Trophoblast cell (in vitro differentiated cells and primary cell): ENCODE measurements around the gene ZNF625.

Experiments
- DNase-seq, 2 donors: peaks; one replicate each; pipeline ENCODE4 v3.0.0-alpha.2; 2016
- H2AFZ ChIP-seq: 2 replicates; pipeline ENCODE4 v1.6.1; 2013; ENCODE audit warnings: low read length, moderate library complexity, mild to moderate bottlenecking; ENCODE audit not compliant: insufficient read depth, poor library complexity
- H2AK5ac ChIP-seq: 2 replicates; pipeline ENCODE4 v1.6.1; 2013; ENCODE audit warnings: mild to moderate bottlenecking, low read length
- H2BK120ac ChIP-seq: 2 replicates; pipeline ENCODE4 v1.6.1; 2013; ENCODE audit warnings: low read length, mild to moderate bottlenecking, moderate library complexity; ENCODE audit not compliant: insufficient read depth, poor library complexity
- H2BK12ac ChIP-seq: 2 replicates; pipeline ENCODE4 v1.6.1; 2013; ENCODE audit warnings: mild to moderate bottlenecking, low read length, moderate library complexity
- H2BK5ac ChIP-seq: 2 replicates; pipeline ENCODE4 v1.6.1; 2013; ENCODE audit warnings: low read length, low read depth, moderate library complexity, mild to moderate bottlenecking; ENCODE audit not compliant: poor library complexity
- H3K14ac ChIP-seq: 2 replicates; pipeline ENCODE4 v1.6.1; 2013; ENCODE audit warnings: mild to moderate bottlenecking, low read length
- H3K18ac ChIP-seq: 2 replicates; pipeline ENCODE4 v1.6.1; 2013; ENCODE audit warnings: mild to moderate bottlenecking, low read length
- H3K23ac ChIP-seq: 2 replicates; pipeline ENCODE4 v1.6.1; 2013; ENCODE audit warnings: low read length
- H3K27ac ChIP-seq: 2 replicates; pipeline ENCODE4 v1.5.1; 2013; ENCODE audit warnings: low read depth, mild to moderate bottlenecking, inconsistent platforms, low read length, moderate library complexity
- H3K27me3 ChIP-seq: 2 replicates; pipeline ENCODE4 v1.6.1; 2013; ENCODE audit warnings: inconsistent platforms, mild to moderate bottlenecking, low read length, moderate library complexity; ENCODE audit not compliant: insufficient read depth
- H3K36me3 ChIP-seq, 2 experiments: 1 replicate in 1 of 2; 2 replicates in 1 of 2; pipeline ENCODE4 v1.6.1; 2013; ENCODE audit warnings: low read length in 2 of 2, mild to moderate bottlenecking in 2 of 2, moderate library complexity in 1 of 2; ENCODE audit not compliant: insufficient read depth in 2 of 2, control insufficient read depth in 1 of 2
- H3K4ac ChIP-seq: 2 replicates; pipeline ENCODE4 v1.6.1; 2013; ENCODE audit warnings: low read depth, mild to moderate bottlenecking, low read length, moderate library complexity
- H3K4me1 ChIP-seq, 2 experiments: 1 replicate in 1 of 2; 2 replicates in 1 of 2; pipeline ENCODE4 v1.6.1; 2013; ENCODE audit warnings: low read length in 2 of 2, mild to moderate bottlenecking in 2 of 2, moderate library complexity in 1 of 2; ENCODE audit not compliant: insufficient read depth in 2 of 2, control insufficient read depth in 1 of 2
- H3K4me2 ChIP-seq: 2 replicates; pipeline ENCODE4 v1.6.1; 2013; ENCODE audit warnings: inconsistent platforms, mild to moderate bottlenecking, low read length, moderate library complexity
- H3K4me3 ChIP-seq: 2 replicates; pipeline ENCODE4 v1.5.1; 2013; ENCODE audit warnings: mild to moderate bottlenecking, low read depth, low read length, inconsistent platforms
- H3K79me1 ChIP-seq: one replicate; pipeline ENCODE4 v1.6.1; 2013; ENCODE audit warnings: low read length
- H3K79me2 ChIP-seq: 2 replicates; pipeline ENCODE4 v1.6.1; 2013; ENCODE audit warnings: low read length, mild to moderate bottlenecking; ENCODE audit not compliant: control insufficient read depth, insufficient read depth, poor library complexity
- H3K9ac ChIP-seq: 2 replicates; pipeline ENCODE4 v1.6.1; 2013; ENCODE audit warnings: mild to moderate bottlenecking, low read length
- H3K9me3 ChIP-seq: 2 replicates; pipeline ENCODE4 v1.6.1; 2013; ENCODE audit warnings: low read depth, mild to moderate bottlenecking, control low read depth, inconsistent platforms, low read length; ENCODE audit not compliant: insufficient read depth
- H4K12ac ChIP-seq: 2 replicates; pipeline ENCODE4 v1.6.1; 2013; ENCODE audit warnings: low read depth, mild to moderate bottlenecking, low read length, moderate library complexity
- H4K8ac ChIP-seq: 2 replicates; pipeline ENCODE4 v1.6.1; 2013; ENCODE audit warnings: low read depth, mild to moderate bottlenecking, low read length, moderate library complexity
- H4K91ac ChIP-seq: one replicate; pipeline ENCODE4 v1.6.1; 2013; ENCODE audit warnings: low read depth, mild to moderate bottlenecking, low read length, moderate library complexity
- WGBS: extraction: QIAGEN DNeasy Blood & Tissue Kit; methylation state at CpG from one replicate; pipeline ENCODE4 v1.1.7; 2013; ENCODE audit warnings: missing lambda C conversion rate; ENCODE audit not compliant: insufficient read length, insufficient coverage; ENCODE audit errors: extremely low coverage; 5-methylcytosine and 5-hydroxymethylcytosine counted together

Gene ZNF625

DNA sequence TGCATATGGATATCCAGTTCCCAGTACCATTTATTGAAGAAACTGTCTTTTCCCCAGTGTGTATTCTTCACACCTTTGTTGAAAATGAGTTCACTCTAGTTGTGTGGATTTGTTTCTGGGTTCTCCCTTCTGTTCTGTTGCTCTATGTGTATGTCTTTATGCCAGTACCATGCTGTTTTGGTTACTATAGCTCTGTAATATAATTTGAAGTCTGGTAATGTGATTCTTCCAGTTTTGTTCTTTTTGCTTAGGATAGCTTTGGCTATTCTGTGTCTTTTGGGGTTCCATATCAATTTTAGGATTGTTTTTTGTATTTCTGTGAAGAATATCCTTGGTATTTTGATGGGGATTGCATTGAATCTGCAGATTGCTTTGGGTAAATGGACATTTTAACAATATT is 41.6 kb upstream of the ZNF625 start:
- no peak overlapping the region for H4K91ac ChIP-seq
- H3K18ac ChIP-seq, result no peak overlapping the region
- no peak overlapping the region for H3K14ac ChIP-seq
- no peak overlapping the region for H3K9ac ChIP-seq
- no peaks in the 10 kb centered on the region for H3K27me3 ChIP-seq
- no peak overlapping the region for H2BK120ac ChIP-seq
- H3K36me3 ChIP-seq, result peaks cover 0 to 3% of the 10 kb centered on the region in 2 experiments
- no peak overlapping the region for H3K4me3 ChIP-seq
- H2BK5ac ChIP-seq, result no peak overlapping the region
- no peak overlapping the region for H2AK5ac ChIP-seq
- H3K27ac ChIP-seq, result no peak overlapping the region
- H2BK12ac ChIP-seq, result no peak overlapping the region
- peaks cover 13% of the 10 kb centered on the region for H3K9me3 ChIP-seq
- H3K4me1 ChIP-seq, result no peaks in the 10 kb centered on the region
- no peak overlapping the region for H3K4ac ChIP-seq
- no peak for DNase-seq
- no peak overlapping the region for H4K12ac ChIP-seq
- no peaks in the 10 kb centered on the region for H3K79me1 ChIP-seq
- no peak overlapping the region for H2AFZ ChIP-seq
- no peak overlapping the region for H3K4me2 ChIP-seq
- H4K8ac ChIP-seq, result no peak overlapping the region
- no peaks in the 10 kb centered on the region for H3K79me2 ChIP-seq
- H3K23ac ChIP-seq, result no peak overlapping the region

- H2AFZ ChIP-seq, result peak overlapping the region; percentile 50
- H3K23ac ChIP-seq, result no peak overlapping the region
- peak overlapping the region; percentile 79 for H3K4me2 ChIP-seq
- no peaks in the 10 kb centered on the region for H3K4me1 ChIP-seq
- H3K4ac ChIP-seq, result no peak overlapping the region
- peak overlapping the region; percentile 74 for H3K4me3 ChIP-seq
- no peaks in the 10 kb centered on the region for H3K79me2 ChIP-seq
- no peak overlapping the region for H3K18ac ChIP-seq
- no peak overlapping the region for H3K27ac ChIP-seq
- H2BK120ac ChIP-seq, result peak overlapping the region; percentile 9
- no CpG with 5 or more reads among the region's 62 CpGs for WGBS
- no peak overlapping the region for H2BK12ac ChIP-seq
- H2AK5ac ChIP-seq, result no peak overlapping the region
- peaks cover 18% of the 10 kb centered on the region for H3K9me3 ChIP-seq
- peak overlapping the region; percentile 47 for H3K9ac ChIP-seq
- H2BK5ac ChIP-seq, result no peak overlapping the region
- no peaks in the 10 kb centered on the region for H3K79me1 ChIP-seq
- no peak overlapping the region for H3K14ac ChIP-seq
- no peak overlapping the region for H4K8ac ChIP-seq
- H3K27me3 ChIP-seq, result no peaks in the 10 kb centered on the region
- no peak overlapping the region for H4K91ac ChIP-seq
- peaks cover 8 to 12% of the 10 kb centered on the region in 2 experiments for H3K36me3 ChIP-seq
- DNase-seq, result peak; percentile 81 to 94
- peak overlapping the region; percentile 16 for H4K12ac ChIP-seq
Measured at GRCh38 chr19:12194827-12195731, 38.5 kb upstream of the ZNF625 start.

DNA sequence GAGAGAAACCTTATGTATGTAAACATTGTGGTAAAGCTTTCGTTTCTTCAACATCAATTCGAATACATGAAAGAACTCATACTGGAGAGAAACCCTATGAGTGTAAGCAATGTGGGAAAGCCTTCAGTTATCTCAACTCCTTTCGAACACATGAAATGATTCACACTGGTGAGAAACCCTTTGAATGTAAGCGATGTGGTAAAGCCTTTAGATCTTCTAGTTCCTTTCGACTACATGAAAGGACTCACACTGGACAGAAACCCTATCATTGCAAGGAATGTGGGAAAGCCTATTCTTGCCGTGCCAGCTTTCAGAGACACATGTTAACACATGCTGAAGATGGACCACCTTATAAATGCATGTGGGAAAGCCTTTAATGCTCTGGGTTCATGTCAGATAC is 31.1 kb upstream of the ZNF625 start:
- no peak overlapping the region for H2AFZ ChIP-seq
- H4K8ac ChIP-seq, result no peak overlapping the region
- no peak overlapping the region for H3K4me3 ChIP-seq
- no peaks in the 10 kb centered on the region for H3K27me3 ChIP-seq
- no peak overlapping the region for H3K9ac ChIP-seq
- no peak overlapping the region for H3K14ac ChIP-seq
- H3K79me2 ChIP-seq, result no peaks in the 10 kb centered on the region
- no peak overlapping the region for H2AK5ac ChIP-seq
- no peak overlapping the region for H2BK120ac ChIP-seq
- H3K4me2 ChIP-seq, result no peak overlapping the region
- H3K4ac ChIP-seq, result no peak overlapping the region
- WGBS, result no CpG with 5 or more reads among the region's 6 CpGs
- no peak overlapping the region for H4K12ac ChIP-seq
- no peak overlapping the region for H4K91ac ChIP-seq
- H3K27ac ChIP-seq, result no peak overlapping the region
- H2BK5ac ChIP-seq, result no peak overlapping the region
- peaks cover 17 to 45% of the 10 kb centered on the region in 2 experiments for H3K36me3 ChIP-seq
- peaks cover 17% of the 10 kb centered on the region for H3K9me3 ChIP-seq
- no peak overlapping the region for H3K18ac ChIP-seq
- DNase-seq, result no peak
- no peaks in the 10 kb centered on the region for H3K79me1 ChIP-seq
- no peaks in the 10 kb centered on the region for H3K4me1 ChIP-seq
- no peak overlapping the region for H3K23ac ChIP-seq
- no peak overlapping the region for H2BK12ac ChIP-seq

DNA sequence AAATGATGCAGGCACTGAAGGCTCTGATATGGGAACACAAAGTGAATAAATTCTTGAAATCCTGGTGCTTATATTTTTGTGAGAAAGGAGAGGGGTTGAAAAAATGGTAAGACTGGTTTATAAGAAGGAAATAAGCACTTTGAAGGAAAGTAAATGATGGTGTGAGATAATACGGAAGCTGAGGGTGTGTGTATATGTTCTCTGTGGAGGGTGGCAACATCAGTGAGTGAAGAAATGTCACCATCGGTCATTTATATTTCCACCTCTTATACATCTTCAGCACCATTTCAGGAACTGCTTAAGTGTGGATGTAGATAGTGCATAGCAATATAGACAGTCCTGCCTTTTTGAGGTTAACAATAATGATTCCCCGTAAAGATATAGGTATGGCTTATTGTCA is 23.8 kb upstream of the ZNF625 start:
- H3K79me2 ChIP-seq, result no peaks in the 10 kb centered on the region
- H4K91ac ChIP-seq, result no peak overlapping the region
- H3K79me1 ChIP-seq, result no peaks in the 10 kb centered on the region
- H3K4ac ChIP-seq, result no peak overlapping the region
- no peak overlapping the region for H3K27ac ChIP-seq
- peaks cover 17% of the 10 kb centered on the region for H3K9me3 ChIP-seq
- H3K18ac ChIP-seq, result no peak overlapping the region
- H2AK5ac ChIP-seq, result no peak overlapping the region
- no peak overlapping the region for H3K9ac ChIP-seq
- H3K4me2 ChIP-seq, result no peak overlapping the region
- no peak overlapping the region for H3K14ac ChIP-seq
- no peak for DNase-seq
- no peaks in the 10 kb centered on the region for H3K4me1 ChIP-seq
- no peak overlapping the region for H2BK5ac ChIP-seq
- no peak overlapping the region for H2AFZ ChIP-seq
- H4K12ac ChIP-seq, result no peak overlapping the region
- no peak overlapping the region for H2BK12ac ChIP-seq
- peaks cover 4 to 6% of the 10 kb centered on the region in 2 experiments for H3K36me3 ChIP-seq
- H4K8ac ChIP-seq, result no peak overlapping the region
- no peak overlapping the region for H2BK120ac ChIP-seq
- H3K4me3 ChIP-seq, result no peak overlapping the region
- no peak overlapping the region for H3K23ac ChIP-seq
- no peaks in the 10 kb centered on the region for H3K27me3 ChIP-seq
- no CpG with 5 or more reads among the region's 3 CpGs for WGBS
